Lower lobe of right lung (tissue), 2 donors: ENCODE results near the gene IFT52. TPM values are rescaled to one million over a fixed set of nuclear protein-coding genes. Genes with fewer than 3 reads are reported as not detected.

Experiments
- ATAC-seq, 2 donors: fragments of 200-7000 bp; cut with Tn5 transposase; one replicate each; pipeline ENCODE4 v1.9.1; 2020 to 2022; ENCODE audit warnings: mild to moderate bottlenecking in 2 of 2, moderate library complexity in 2 of 2
- DNase-seq: peaks from one replicate; pipeline ENCODE4 v3.0.0-alpha.2; 2020
- H3K27ac ChIP-seq: fragments of 200-600 bp; one replicate; pipeline ENCODE4 v1.8.0; 2022
- H3K27me3 ChIP-seq: fragments of 200-600 bp; one replicate; pipeline ENCODE4 v1.8.0; 2022; ENCODE audit warnings: low read depth
- H3K36me3 ChIP-seq: fragments of 200-600 bp; one replicate; pipeline ENCODE4 v1.8.0; 2022; ENCODE audit warnings: mild to moderate bottlenecking
- H3K4me1 ChIP-seq: fragments of 200-600 bp; one replicate; pipeline ENCODE4 v1.8.0; 2022
- H3K4me3 ChIP-seq: fragments of 200-600 bp; one replicate; pipeline ENCODE4 v1.8.0; 2022; ENCODE audit warnings: mild to moderate bottlenecking
- H3K9me3 ChIP-seq: fragments of 200-600 bp; one replicate; pipeline ENCODE4 v1.8.0; 2022
- intact Hi-C: fragments of 100-400 bp; cut with DNase I; formaldehyde crosslinking; loops from one replicate; pipeline ENCODE4 v1.11.0; 2022
- total RNA-seq: library from RNA; stranded (reverse); fragmentation: NEBNext Ultra II Directional; extraction: Animal tissue kit (Norgen Biotek cat#: 25700); gene quantifications from one replicate; pipeline ENCODE4 v1.2.1, GENCODE V29; 2021
- TF ChIP-seq, protein P1 (sequence below): fragments of 200-600 bp; IDR thresholded peaks from one replicate; pipeline ENCODE4 v1.8.0; 2022; ENCODE audit warnings: antibody characterized with exemption, mild to moderate bottlenecking
- donor health status: DM: no; HTN: yes; CAD: no; lungs with severe emphysema.

The IFT52 gene
- total RNA-seq, 1 donor from 2014 or later, result 19.9 TPM

DNA sequence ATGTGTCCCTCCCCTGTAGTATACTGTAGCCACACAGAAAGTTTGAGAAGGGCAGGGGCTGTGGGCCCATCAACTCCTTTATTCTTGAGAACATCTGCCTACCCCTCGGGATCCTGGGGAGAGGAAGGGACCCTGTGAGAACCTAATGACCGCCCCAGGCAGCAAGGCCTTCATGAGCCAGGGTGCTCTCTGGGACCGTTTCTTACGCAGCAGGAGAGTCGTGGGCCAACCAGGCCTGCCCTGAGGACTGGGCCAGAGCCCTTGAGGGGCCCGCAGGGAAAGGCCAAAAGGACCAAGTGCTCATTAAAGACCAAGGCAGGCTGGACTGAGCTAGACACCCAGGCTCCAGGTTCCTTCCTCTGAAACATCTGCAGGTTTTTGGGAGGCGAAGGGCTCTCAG is 26.7 kb upstream of the IFT52 start:
- TF ChIP-seq, protein P1, sequence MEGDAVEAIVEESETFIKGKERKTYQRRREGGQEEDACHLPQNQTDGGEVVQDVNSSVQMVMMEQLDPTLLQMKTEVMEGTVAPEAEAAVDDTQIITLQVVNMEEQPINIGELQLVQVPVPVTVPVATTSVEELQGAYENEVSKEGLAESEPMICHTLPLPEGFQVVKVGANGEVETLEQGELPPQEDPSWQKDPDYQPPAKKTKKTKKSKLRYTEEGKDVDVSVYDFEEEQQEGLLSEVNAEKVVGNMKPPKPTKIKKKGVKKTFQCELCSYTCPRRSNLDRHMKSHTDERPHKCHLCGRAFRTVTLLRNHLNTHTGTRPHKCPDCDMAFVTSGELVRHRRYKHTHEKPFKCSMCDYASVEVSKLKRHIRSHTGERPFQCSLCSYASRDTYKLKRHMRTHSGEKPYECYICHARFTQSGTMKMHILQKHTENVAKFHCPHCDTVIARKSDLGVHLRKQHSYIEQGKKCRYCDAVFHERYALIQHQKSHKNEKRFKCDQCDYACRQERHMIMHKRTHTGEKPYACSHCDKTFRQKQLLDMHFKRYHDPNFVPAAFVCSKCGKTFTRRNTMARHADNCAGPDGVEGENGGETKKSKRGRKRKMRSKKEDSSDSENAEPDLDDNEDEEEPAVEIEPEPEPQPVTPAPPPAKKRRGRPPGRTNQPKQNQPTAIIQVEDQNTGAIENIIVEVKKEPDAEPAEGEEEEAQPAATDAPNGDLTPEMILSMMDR, result no peak
- Histone ChIP-seq H3K4me3 (no peak overlapping the region), H3K27me3 (no peaks in the 10 kb centered on the region), H3K36me3 (no peaks in the 10 kb centered on the region), H3K4me1 (no peaks in the 10 kb centered on the region), H3K9me3 (no peaks in the 10 kb centered on the region), H3K27ac (no peak overlapping the region)
- ATAC-seq, result no peak
- DNase-seq, result no peak
- intact Hi-C loops, result no loop called here

DNA sequence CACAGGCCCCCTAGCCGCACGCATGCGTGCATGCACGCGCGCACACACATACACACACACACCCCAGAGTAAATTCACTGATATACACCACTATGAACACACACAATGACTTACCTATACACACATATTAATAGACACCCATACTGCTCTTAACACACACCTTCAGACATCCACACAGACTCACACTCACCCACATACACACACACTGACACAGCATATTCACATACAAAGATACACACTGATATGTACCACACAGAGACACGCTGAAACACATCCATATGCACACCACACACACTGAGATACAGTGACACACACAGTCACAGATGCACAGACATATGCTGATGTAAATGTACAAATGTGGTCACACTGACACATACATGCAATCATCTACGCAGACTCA is 26.3 kb upstream of the IFT52 start:
- no peaks in the 10 kb centered on the region for H3K4me1 ChIP-seq
- H3K27me3 ChIP-seq, result no peaks in the 10 kb centered on the region
- H3K9me3 ChIP-seq, result no peaks in the 10 kb centered on the region
- DNase-seq, result no peak
- H3K4me3 ChIP-seq, result no peak overlapping the region
- TF ChIP-seq, protein P1, result no peak
- no peaks in the 10 kb centered on the region for H3K36me3 ChIP-seq
- H3K27ac ChIP-seq, result no peak overlapping the region
- ATAC-seq, result no peak
- intact Hi-C loops, result no loop called here

DNA sequence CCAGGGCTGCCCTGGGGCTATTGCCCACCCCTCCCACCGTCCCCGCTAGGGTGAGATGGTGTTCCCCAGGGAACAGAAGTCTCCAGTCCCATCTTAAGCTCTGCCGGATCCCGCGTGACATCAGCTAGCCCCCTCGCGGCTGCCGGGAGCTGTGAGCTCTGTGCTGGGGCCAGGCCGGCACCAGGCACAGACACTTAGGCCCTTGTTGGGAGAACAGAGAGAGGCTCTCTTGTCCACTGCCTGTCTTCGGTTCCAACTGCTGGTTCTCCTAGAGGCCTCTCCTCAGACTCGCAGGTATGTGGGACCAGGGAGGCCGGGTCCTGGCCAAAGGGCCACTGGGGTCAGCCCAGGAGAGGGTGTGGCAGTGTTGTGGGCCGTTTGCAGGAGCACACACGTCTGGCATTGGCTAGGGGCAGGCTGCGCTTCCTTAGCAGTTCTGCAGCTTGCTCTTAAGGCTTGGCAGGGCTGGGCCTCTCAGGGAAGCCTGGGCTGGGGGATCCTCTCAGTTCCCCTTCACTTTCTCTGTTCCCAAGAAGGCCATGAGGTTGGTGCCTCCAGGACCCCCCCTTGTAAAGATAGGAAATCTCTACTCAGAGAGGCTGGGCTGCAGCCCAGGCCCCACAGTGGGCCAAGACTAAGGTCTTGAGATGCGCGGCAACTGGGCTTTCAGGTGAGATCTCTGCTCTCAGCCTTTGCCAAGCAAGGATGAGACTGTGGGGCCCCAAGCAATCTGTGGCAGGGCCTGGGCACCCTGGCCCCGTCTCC is 25.6 kb upstream of the IFT52 start:
- DNase-seq (no peak), ATAC-seq (no peak)
- intact Hi-C loops, result no loop called here
- Histone ChIP-seq H3K27ac (no peak overlapping the region), H3K36me3 (no peaks in the 10 kb centered on the region), H3K27me3 (no peaks in the 10 kb centered on the region), H3K4me3 (no peak overlapping the region), H3K9me3 (no peaks in the 10 kb centered on the region), H3K4me1 (no peaks in the 10 kb centered on the region)
- TF ChIP-seq, protein P1, result no peak

DNA sequence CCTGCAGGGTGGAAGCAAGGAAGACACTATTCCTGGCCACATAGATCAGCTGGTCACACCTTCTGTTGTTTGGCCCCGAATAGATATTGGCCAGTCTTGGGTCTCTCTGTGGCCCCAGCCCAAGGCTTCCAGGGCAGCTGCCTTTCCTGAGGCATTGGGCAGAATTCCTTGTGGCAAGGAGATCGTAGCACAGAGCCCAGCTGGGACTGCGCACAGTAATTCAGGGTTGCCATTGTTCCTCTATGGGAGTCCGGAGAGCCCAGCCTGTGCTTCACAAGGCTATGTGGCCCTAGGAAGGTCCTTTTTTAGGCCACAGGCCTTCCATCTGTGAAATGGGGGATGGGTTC is 25.0 kb upstream of the IFT52 start:
- no peaks in the 10 kb centered on the region for H3K9me3 ChIP-seq
- intact Hi-C loops, result no loop called here
- no peaks in the 10 kb centered on the region for H3K4me1 ChIP-seq
- H3K4me3 ChIP-seq, result no peak overlapping the region
- H3K27ac ChIP-seq, result no peak overlapping the region
- H3K27me3 ChIP-seq, result no peaks in the 10 kb centered on the region
- ATAC-seq, result no peak
- no peaks in the 10 kb centered on the region for H3K36me3 ChIP-seq
- DNase-seq, result no peak
- TF ChIP-seq, protein P1, result no peak

DNA sequence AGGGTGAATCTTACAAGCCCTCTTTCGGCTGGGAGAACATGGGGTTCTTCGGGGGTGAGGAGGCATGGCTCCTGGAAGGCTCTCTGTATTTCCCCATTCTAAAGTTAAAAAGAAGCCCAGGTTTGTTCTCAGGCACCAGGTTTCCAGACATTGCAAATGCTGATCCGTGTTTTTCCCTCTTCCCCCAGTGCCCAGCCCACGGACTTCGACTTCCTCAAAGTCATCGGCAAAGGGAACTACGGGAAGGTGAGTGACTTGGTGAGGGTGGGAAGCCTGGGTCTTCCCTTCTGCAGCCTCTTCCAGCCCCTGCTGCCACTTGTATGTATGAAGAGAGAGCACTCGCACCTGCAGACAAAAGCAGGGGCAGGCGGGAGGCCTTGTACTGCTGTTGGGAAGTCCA is 23.3 kb upstream of the IFT52 start:
- H3K27me3 ChIP-seq, result no peaks in the 10 kb centered on the region
- H3K27ac ChIP-seq, result no peak overlapping the region
- ATAC-seq, result no peak
- H3K4me1 ChIP-seq, result no peaks in the 10 kb centered on the region
- no peak for DNase-seq
- no peaks in the 10 kb centered on the region for H3K9me3 ChIP-seq
- H3K36me3 ChIP-seq, result no peaks in the 10 kb centered on the region
- TF ChIP-seq, protein P1, result no peak
- intact Hi-C loops, result no loop called here
- H3K4me3 ChIP-seq, result no peak overlapping the region
